Non-pigmented ciliary epithelial cell (primary cell): ENCODE data around the gene TBX4.

Source experiments
- DNase-seq: peaks from one replicate; pipeline ENCODE4 v3.0.0-alpha.2; 2010; ENCODE audit warnings: low read depth

TBX4 gene

DNA sequence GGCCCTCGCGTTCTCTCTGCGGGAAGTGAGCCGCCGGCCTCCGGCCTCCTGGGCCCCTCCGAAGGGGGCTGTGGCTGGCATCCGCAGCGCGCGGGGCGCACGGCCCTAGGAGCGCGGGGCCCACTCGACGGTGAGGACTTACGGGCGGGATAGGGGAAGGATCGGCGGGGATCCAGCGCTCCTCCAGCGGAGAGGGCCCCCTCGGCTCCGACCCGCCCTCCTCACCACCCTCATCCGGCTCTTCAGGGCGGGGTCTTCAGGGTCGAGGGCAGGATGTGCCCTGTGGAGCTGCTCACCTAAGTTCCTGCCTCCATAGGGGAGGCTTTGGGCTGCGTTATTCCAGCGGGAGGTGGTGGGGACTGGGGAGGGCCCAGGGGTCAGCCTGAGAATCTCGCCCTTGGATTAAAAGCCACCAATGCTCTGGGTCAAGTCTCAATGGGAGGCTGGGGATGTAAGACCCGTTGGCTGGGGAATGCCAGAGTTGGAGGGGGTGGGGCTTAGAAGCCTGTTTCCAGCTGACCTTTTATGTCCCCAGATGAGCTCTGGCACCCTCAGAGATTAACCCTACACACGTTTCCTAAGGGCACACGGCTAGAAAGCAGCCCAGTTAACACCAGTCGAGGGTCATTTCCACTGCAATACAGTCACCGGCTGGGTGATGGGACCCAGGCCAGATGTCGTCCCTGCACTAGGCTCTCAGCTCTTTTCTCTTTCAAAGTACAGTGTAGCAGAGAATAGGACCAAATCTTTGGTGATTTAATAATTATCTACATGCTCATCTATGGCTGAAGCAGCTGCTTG lies 39.2 kb upstream of the TBX4 start:
- no peak for DNase-seq

DNA sequence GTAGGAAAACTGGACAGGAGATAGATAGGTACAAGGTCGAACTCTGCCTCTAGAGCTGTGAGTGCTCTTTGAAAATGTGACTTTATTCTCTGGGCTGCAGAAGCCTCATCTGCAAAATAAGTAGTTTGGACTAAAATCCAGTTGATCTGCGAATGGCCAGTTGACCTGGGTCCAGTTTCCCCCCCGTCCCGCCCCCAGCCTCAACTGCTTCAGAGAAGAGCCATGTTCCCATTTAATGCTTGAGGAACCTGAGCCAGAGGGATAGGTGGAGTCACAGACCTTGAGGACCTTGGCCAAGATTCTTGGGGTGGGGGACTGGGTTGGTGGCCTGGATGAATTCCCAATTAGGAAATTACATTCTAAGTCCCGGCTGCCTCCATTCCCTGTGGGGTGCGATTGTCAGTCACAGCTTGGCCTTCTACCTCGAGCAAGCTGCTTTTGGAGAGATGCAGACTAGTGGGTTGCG lies 38.5 kb upstream of the TBX4 start:
- DNase-seq = no peak

DNA sequence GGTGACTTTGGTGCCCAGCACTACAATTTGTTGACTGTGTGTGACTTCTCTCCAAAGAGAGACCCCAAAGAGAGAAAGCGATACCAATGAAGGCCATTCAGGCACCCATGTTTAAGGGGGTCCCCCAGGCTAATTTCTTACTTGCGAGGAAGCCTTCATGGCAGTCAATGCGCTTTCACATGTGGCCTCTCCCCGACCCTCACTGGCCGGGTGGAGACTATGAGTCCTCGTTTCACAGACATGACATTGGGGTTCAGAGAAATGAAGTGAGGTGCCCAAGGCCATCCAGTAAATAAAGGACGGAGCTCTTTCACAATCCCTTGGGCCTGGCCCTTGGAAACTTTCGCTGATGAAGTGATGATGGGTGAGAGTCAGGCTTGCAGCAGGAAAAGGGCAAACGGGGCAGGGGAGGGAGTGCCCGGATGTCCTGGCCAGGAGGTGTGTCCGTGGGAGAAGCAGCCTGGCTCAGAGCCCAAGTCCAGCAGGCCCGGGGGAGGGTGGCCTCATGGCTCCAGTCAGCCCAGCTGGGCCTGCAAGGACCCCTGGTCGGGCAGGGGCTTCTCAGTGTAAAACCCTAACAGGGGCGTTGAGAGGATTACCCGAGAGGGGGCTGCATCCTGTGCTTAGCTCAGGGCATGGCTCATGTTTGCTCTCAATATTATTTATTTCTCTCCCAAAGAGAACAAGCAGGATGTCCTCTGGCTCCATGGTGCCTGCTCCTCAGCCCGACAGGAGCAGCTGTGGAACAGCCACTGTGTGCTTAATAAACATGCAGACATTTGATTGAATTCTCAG lies 37.9 kb upstream of the TBX4 start:
- no peak for DNase-seq

DNA sequence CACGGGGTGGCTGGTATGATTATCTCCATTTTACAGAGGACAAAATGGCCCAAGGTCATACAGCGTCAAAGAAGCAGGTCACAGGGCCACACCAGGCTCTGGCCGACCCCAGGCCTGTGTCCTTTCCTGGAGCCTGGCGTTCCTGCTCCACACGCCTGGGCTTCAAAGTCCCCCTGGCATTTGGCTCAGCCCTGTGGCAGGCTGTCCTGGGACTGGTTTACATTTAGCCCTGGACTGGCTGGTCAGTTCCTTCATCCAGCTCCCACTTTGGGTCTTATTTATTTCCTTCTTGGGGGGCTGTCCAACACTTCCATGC lies 37.3 kb upstream of the TBX4 start:
- no peak for DNase-seq

DNA sequence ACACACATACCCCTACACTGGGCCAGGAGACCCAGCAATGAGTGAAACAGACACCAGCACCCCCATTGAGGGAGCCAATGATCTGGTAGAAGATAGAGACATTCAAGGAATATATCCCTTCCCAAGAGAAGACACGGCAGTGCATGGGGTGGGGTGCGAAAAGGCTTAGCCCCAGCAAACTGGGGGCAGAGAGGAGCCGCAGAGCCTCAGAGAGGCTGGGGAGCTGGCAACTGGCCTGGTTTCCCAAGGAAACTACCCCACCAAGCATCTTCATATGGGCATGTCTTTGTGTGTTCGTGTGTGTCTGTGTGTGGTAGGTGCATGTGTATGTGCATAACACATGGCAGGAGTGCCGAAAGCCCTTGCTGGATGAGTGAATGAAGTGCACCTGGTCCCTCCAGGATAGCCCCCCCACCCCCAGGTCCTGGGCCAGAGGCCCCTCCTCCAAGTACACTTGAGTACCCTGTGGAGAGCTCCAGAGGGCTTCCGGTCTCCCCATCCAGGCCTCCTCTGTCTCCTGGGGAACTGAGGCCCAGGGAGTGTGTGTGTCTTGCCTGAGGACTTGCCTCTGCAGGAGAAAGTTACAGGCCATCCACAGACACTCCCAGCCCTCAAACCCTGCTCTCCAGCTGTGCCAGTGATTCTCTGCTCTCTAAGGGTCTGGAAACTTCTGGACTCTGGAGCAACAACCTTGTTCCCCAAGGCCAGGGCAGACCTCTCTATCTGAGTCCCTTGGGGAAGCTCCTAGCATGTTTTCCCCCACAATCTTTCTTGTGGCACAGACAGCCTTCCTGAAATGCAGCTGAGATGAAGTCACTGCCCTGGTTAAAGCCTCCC lies 36.6 kb upstream of the TBX4 start:
- no peak for DNase-seq

- DNase-seq = no peak
Measured at GRCh38 chr17:61416211-61416539, 36.0 kb upstream of the TBX4 start.

GRCh38 chr17:61416540-61417363 lies 35.5 kb upstream of the TBX4 start:
- no peak for DNase-seq

- DNase-seq = no peak
Measured at GRCh38 chr17:61418449-61418848, 33.8 kb upstream of the TBX4 start.

DNA sequence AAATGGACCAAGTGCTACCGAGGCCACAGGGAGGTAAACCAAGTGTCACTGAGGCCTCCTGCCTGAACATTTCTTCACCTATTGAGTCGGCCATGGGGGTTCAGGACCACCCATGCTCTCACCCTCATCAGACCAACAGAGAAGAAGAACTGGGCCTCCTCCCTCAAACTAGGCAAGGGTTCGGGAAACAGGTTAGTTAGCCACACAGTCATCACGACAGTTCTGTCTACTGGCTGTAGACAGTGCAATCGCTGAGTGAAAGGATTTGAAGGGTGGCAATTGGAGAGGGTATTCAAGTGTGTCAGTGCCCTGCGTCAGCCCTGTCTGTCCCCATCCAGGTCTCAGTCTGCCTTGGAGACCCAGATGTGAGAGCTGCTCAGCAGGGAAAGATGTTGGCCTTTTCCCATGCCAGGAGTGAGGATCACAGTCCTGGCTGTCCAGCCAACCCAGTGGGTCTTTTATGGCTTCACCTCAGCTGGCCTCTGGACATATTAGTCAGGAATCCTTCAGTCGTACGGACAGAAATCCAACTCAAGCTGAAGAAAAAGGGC lies 32.7 kb upstream of the TBX4 start:
- DNase-seq = no peak

GRCh38 chr17:61420052-61420451 lies 32.2 kb upstream of the TBX4 start:
- no peak for DNase-seq

GRCh38 chr17:61420745-61421398 lies 31.4 kb upstream of the TBX4 start:
- DNase-seq = no peak

- no peak for DNase-seq
Measured at GRCh38 chr17:61421460-61421859, 30.8 kb upstream of the TBX4 start.

GRCh38 chr17:61422116-61422799 lies 30.0 kb upstream of the TBX4 start:
- no peak for DNase-seq

GRCh38 chr17:61422869-61423268 lies 29.4 kb upstream of the TBX4 start:
- DNase-seq = no peak

DNA sequence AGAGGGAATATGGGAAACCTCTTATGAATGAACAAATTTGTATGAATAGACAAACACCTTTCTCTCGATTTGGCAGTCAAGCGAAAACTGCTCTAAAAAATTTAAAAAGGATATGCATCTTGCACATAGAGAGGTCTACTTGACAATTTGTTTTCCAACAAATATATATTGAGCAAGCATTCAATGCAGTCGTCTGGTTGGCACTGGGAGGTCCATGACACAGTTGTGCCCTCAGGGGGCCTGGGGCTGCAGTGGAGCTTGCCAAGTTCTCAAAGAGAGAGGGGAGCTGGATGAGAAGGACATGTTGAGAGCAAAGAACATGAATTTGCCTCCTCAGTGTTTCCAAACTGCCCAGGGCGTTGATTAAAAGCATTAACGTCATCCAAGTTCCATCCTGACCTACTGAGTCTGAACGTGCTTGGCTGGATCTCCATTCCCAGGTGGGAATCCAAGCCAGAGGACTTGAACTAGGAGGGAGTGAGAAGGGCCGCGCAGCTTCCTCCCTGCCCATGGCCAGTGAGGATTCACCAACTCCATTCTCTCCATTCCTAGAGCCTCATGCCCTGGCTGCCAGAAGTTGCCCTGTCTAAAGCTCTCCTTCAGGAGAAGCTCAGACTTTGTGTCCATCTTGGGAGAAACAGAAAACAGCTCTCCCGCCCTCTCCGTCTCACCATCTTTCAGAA lies 28.1 kb upstream of the TBX4 start:
- no peak for DNase-seq

GRCh38 chr17:61425682-61426481 lies 26.3 kb upstream of the TBX4 start:
- no peak for DNase-seq

- DNase-seq = no peak
Measured at GRCh38 chr17:61426482-61427304, 25.5 kb upstream of the TBX4 start.

- no peak for DNase-seq
Measured at GRCh38 chr17:61427567-61427966, 24.7 kb upstream of the TBX4 start.
